A549 (cell line): ENCODE data around the gene CISD3. TPM values are rescaled to one million over a fixed set of nuclear protein-coding genes. Genes with fewer than 3 reads are reported as not detected.
"Not testable (repeated sequence)": the region's sequence is repeated elsewhere in the genome, so short reads cannot be mapped to it uniquely, and the experiment has no call there.

Experiments used
- ATAC-seq, 2 experiments: fragments of 200-7000 bp in 1 of 2; fragments of >200 bp in 1 of 2; cut with Nextera tagmentation in 1 of 2; cut with Tn5 transposase in 1 of 2; 3 replicates each; pipeline versions ENCODE4 v1.8.0 to v1.9.1; 2018 to 2020; ENCODE audit warnings: mild to moderate bottlenecking in 1 of 2, moderate library complexity in 1 of 2
- CTCF ChIA-PET: fragments of 300-600 bp; sonication (Branson Sonifier 250); formaldehyde crosslinking; extraction: SDS; loops from one replicate; lab custom pipeline; 2021; ENCODE audit warnings: antibody characterized with exemption, inconsistent platforms; lab: Yijun Ruan, JAX
- POLR2A ChIA-PET: fragments of 350-600 bp; formaldehyde crosslinking; extraction: SDS; loops from one replicate; lab custom pipeline; 2021; ENCODE audit warnings: antibody characterized with exemption, inconsistent platforms; lab: Yijun Ruan, JAX
- DNase-seq, 2 experiments: peaks; one replicate each; pipeline versions ENCODE4 v3.0.0 to v3.0.0-alpha.2; 2011 to 2016; ENCODE audit warnings: low read depth in 1 of 2, low spot score in 1 of 2
- FAIRE-seq: peaks from 2 replicates; lab custom pipeline; 2011; peaks lifted over from hg19 to GRCh38; lab: Jason Lieb, UNC
- H3K27ac ChIP-seq, 2 experiments: fragments of >200 bp; sonication (Bioruptor Twin); formaldehyde crosslinking; 3 replicates each; pipeline ENCODE4 v1.5.1; 2016 to 2017
- H3K4me1 ChIP-seq: fragments of >200 bp; sonication (Bioruptor Twin); formaldehyde crosslinking; 3 replicates; pipeline ENCODE4 v1.6.1; 2016
- H3K4me2 ChIP-seq: fragments of >200 bp; sonication (Bioruptor Twin); formaldehyde crosslinking; 3 replicates; pipeline ENCODE4 v1.6.1; 2016
- H3K4me3 ChIP-seq: fragments of >200 bp; sonication (Bioruptor Twin); formaldehyde crosslinking; 3 replicates; pipeline ENCODE4 v1.5.1; 2016
- H3K9me3 ChIP-seq: fragments of >200 bp; sonication (Bioruptor Twin); formaldehyde crosslinking; 3 replicates; pipeline ENCODE4 v1.6.1; 2016
- BHLHE40 ChIP-seq: IDR thresholded peaks from 2 replicates; pipeline ENCODE4 v1.6.1; 2012; ENCODE audit warnings: low read depth, low read length, inconsistent platforms
- EHMT2 ChIP-seq: fragments of 200-600 bp; sonication (generic); IDR thresholded peaks from 2 replicates; pipeline ENCODE4 v1.6.1; 2016; ENCODE audit warnings: antibody characterized with exemption, low read depth, mild to moderate bottlenecking, moderate library complexity
- FOSB ChIP-seq: fragments of 250-450 bp; sonication (Bioruptor Pico); IDR thresholded peaks from 2 replicates; pipeline ENCODE4 v1.5.0; 2020; ENCODE audit warnings: mild to moderate bottlenecking, moderate library complexity
- FOSL2 ChIP-seq, 2 experiments: fragments of 450-650 bp in 1 of 2; fragments of >200 bp in 1 of 2; sonication (Bioruptor Twin) in 1 of 2; formaldehyde crosslinking; IDR thresholded peaks; 2 replicates each; pipeline versions ENCODE4 v1.5.0 to v1.6.1; 2016 to 2020; ENCODE audit warnings: mild to moderate bottlenecking in 1 of 2, moderate library complexity in 1 of 2
- FOXS1 ChIP-seq: fragments of 250-450 bp; sonication (Bioruptor Pico); IDR thresholded peaks from 2 replicates; pipeline ENCODE4 v1.5.0; 2020; ENCODE audit warnings: mild to moderate bottlenecking, moderate library complexity
- GATA3 ChIP-seq: IDR thresholded peaks from 2 replicates; pipeline ENCODE4 v1.6.1; 2012; ENCODE audit warnings: borderline replicate concordance
- HES2 ChIP-seq: fragments of >200 bp; sonication (Bioruptor Twin); formaldehyde crosslinking; IDR thresholded peaks from 2 replicates; pipeline ENCODE4 v1.6.1; 2016
- HOXA7 ChIP-seq: fragments of 250-450 bp; sonication (Bioruptor Pico); IDR thresholded peaks from 2 replicates; pipeline ENCODE4 v1.5.0; 2020; ENCODE audit warnings: mild to moderate bottlenecking, moderate library complexity
- MAX ChIP-seq: IDR thresholded peaks from 2 replicates; pipeline ENCODE4 v1.6.1; 2012
- RFX5 ChIP-seq: fragments of 450-650 bp; IDR thresholded peaks from 2 replicates; pipeline ENCODE4 v1.7.1; 2014; ENCODE audit warnings: antibody characterized with exemption, mild to moderate bottlenecking, moderate library complexity
- TFCP2L1 ChIP-seq: fragments of 250-450 bp; sonication (Bioruptor Pico); IDR thresholded peaks from 2 replicates; pipeline ENCODE4 v1.5.0; 2021; ENCODE audit warnings: mild to moderate bottlenecking
- ZSCAN20 ChIP-seq: fragments of 250-450 bp; sonication (Bioruptor Pico); IDR thresholded peaks from 2 replicates; pipeline ENCODE4 v1.8.0; 2022; ENCODE audit warnings: mild to moderate bottlenecking, moderate library complexity
- WGBS: methylation state at CpG from one replicate; pipeline ENCODE4 v1.1.6; 2017; ENCODE audit errors: missing lambda C conversion rate; 5-methylcytosine and 5-hydroxymethylcytosine counted together
- polyA plus RNA-seq, 4 experiments: library from polyadenylated mRNA; depleted of rRNA in 3 of 4; stranded (reverse); fragments of >200 nt; fragmentation: RNase III in 1 of 4; extraction: RNeasy Plus Mini Kit Qiagen cat#74134 plus additional on column Dnase treatment in 1 of 4; gene quantifications; 2 replicates in 3 of 4; 3 replicates in 1 of 4; pipeline ENCODE4 v1.2.3, GENCODE V29; 2011 to 2017
- TF ChIP-seq, protein P1 (sequence below): fragments of 250-450 bp; sonication (Bioruptor Pico); IDR thresholded peaks from 2 replicates; pipeline ENCODE4 v1.5.0; 2021; ENCODE audit warnings: mild to moderate bottlenecking, moderate library complexity, borderline replicate concordance
- TF ChIP-seq, protein P2 (sequence below): fragments of 200-600 bp; sonication (generic); IDR thresholded peaks from 2 replicates; pipeline ENCODE4 v1.6.1; 2016; ENCODE audit warnings: antibody characterized with exemption, mild to moderate bottlenecking, moderate library complexity

CISD3 gene
- polyA plus RNA-seq, 2 of the 4 experiments (the other 2 are of a cell fraction), result 24.5 to 33.0 TPM

DNA sequence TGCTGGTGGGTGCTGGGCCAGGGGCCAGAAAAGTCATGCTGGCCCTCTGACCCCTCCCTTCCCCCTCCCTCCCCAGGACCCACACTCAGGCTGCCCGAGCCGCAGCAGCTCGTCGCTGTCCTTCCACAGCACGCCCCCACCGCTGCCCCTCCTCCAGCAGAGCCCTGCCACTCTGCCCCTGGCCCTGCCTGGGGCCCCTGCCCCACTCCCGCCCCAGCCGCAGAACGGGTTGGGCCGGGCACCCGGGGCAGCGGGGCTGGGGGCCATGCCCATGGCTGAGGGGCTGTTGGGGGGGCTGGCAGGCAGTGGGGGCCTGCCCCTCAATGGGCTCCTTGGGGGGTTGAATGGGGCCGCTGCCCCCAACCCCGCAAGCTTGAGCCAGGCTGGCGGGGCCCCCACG lies 8.3 kb upstream of the CISD3 start:
- H3K4me3 ChIP-seq, result no peak overlapping the region
- no peak overlapping the region for H3K4me2 ChIP-seq
- DNase-seq (no peak), FAIRE-seq (no peak), ATAC-seq (no peak)
- peaks cover 12% of the 10 kb centered on the region for H3K4me1 ChIP-seq
- CTCF ChIA-PET, result interaction anchor here (1.5 to 12.9 kb wide), 4 partner anchors 10 to 35 kb away, joined by 5 to 102 read pairs (median 12); no protein-coding TSS in a partner anchor
- TF ChIP-seq FOXS1 (CRISPR knock-in tag) (no peak), TFCP2L1 (no peak)
- TF ChIP-seq, protein P1, sequence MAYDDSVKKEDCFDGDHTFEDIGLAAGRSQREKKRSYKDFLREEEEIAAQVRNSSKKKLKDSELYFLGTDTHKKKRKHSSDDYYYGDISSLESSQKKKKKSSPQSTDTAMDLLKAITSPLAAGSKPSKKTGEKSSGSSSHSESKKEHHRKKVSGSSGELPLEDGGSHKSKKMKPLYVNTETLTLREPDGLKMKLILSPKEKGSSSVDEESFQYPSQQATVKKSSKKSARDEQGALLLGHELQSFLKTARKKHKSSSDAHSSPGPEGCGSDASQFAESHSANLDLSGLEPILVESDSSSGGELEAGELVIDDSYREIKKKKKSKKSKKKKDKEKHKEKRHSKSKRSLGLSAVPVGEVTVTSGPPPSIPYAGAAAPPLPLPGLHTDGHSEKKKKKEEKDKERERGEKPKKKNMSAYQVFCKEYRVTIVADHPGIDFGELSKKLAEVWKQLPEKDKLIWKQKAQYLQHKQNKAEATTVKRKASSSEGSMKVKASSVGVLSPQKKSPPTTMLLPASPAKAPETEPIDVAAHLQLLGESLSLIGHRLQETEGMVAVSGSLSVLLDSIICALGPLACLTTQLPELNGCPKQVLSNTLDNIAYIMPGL (CRISPR knock-in tag), result no peak
- WGBS, result 92% methylated on average over 7 of the region's 16 CpGs
- H3K27ac ChIP-seq, result no peak overlapping the region
- POLR2A ChIA-PET, result no interaction called here
- H3K9me3 ChIP-seq, result no peaks in the 10 kb centered on the region

DNA sequence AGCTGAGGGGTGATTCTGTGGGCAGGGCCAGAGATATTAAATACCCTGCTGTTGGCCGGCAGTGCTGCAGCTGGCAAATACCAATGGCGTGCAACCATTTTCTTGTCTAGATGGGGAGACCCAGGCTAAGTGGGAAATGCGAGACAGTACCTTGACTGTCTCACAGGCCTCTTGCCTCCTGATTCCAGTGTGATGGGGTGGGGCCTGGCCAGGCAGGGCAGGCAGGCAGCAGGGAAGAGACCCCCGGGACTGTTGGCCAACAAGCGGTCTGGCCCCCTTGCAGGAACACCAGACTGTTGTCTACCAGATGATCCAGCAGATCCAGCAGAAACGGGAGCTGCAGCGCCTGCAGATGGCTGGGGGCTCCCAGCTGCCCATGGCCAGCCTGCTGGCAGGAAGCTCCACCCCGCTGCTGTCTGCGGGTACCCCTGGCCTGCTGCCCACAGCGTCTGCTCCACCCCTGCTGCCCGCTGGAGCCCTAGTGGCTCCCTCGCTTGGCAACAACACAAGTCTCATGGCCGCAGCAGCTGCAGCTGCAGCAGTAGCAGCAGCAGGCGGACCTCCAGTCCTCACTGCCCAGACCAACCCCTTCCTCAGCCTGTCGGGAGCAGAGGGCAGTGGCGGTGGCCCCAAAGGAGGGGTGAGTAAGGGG lies 5.7 kb upstream of the CISD3 start:
- no peak for ATAC-seq
- H3K27ac ChIP-seq, result no peak overlapping the region
- WGBS, result 84% methylated on average over 13 of the region's 16 CpGs
- no peaks in the 10 kb centered on the region for H3K9me3 ChIP-seq
- ChIA-PET CTCF (interaction anchor here (1.3 to 12.9 kb wide), 6 partner anchors 11 to 57 kb away, joined by 3 to 102 read pairs (median 4); no protein-coding TSS in a partner anchor), POLR2A (no interaction called here)
- DNase-seq, result no peak
- H3K4me2 ChIP-seq, result no peak overlapping the region
- no peak for FAIRE-seq
- H3K4me3 ChIP-seq, result no peak overlapping the region
- peaks cover 9% of the 10 kb centered on the region; the same call in 2 of the 3 replicates for H3K4me1 ChIP-seq
- TF ChIP-seq HOXA7 (CRISPR knock-in tag) (no peak), FOSB (CRISPR knock-in tag) (no peak), ZSCAN20 (no peak), GATA3 (no peak), EHMT2 (no peak), BHLHE40 (no peak), HES2 (no peak)
- TF ChIP-seq, protein P2, sequence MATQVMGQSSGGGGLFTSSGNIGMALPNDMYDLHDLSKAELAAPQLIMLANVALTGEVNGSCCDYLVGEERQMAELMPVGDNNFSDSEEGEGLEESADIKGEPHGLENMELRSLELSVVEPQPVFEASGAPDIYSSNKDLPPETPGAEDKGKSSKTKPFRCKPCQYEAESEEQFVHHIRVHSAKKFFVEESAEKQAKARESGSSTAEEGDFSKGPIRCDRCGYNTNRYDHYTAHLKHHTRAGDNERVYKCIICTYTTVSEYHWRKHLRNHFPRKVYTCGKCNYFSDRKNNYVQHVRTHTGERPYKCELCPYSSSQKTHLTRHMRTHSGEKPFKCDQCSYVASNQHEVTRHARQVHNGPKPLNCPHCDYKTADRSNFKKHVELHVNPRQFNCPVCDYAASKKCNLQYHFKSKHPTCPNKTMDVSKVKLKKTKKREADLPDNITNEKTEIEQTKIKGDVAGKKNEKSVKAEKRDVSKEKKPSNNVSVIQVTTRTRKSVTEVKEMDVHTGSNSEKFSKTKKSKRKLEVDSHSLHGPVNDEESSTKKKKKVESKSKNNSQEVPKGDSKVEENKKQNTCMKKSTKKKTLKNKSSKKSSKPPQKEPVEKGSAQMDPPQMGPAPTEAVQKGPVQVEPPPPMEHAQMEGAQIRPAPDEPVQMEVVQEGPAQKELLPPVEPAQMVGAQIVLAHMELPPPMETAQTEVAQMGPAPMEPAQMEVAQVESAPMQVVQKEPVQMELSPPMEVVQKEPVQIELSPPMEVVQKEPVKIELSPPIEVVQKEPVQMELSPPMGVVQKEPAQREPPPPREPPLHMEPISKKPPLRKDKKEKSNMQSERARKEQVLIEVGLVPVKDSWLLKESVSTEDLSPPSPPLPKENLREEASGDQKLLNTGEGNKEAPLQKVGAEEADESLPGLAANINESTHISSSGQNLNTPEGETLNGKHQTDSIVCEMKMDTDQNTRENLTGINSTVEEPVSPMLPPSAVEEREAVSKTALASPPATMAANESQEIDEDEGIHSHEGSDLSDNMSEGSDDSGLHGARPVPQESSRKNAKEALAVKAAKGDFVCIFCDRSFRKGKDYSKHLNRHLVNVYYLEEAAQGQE, result no peak

- Histone ChIP-seq H3K4me2 (no peak overlapping the region), H3K27ac (no peak overlapping the region), H3K9me3 (no peaks in the 10 kb centered on the region), H3K4me1 (peaks cover 12% of the 10 kb centered on the region; the same call in 2 of the 3 replicates), H3K4me3 (no peak overlapping the region)
- DNase-seq, result no peak
- POLR2A ChIA-PET, result no interaction called here
- 87% methylated on average over 10 of the region's 10 CpGs for WGBS
- no peak for FAIRE-seq
- CTCF ChIA-PET, result interaction anchor here (1.3 to 12.9 kb wide), 5 partner anchors 10 to 58 kb away, joined by 3 to 102 read pairs (median 4); no protein-coding TSS in a partner anchor
- peak in 1 of 2 experiments; percentile 9; a peak in 2 of 6 replicates for ATAC-seq
- TF ChIP-seq FOSL2 (IDR thresholded peaks at IDR 0.05) (no peak), FOSL2 (CRISPR knock-in tag; IDR thresholded peaks at IDR 0.05) (no peak), RFX5 (no peak), MAX (no peak)
These were observed 5.1 kb upstream of the CISD3 start for GRCh38 chr17:38725066-38725465.

GRCh38 chr17:38726145-38726544 lies 4.0 kb upstream of the CISD3 start:
- H3K4me1 ChIP-seq, result peaks cover 14% of the 10 kb centered on the region
- H3K27ac ChIP-seq, ATAC-seq, POLR2A ChIA-PET, H3K9me3 ChIP-seq, FAIRE-seq, H3K4me3 ChIP-seq, H3K4me2 ChIP-seq: not testable (repeated sequence)
- 50% methylated on average over 8 of the region's 8 CpGs for WGBS
- peak in 1 of 2 experiments; percentile 66 for DNase-seq
- CTCF ChIA-PET, result interaction anchor here (1.1 to 2.0 kb wide), 5 partner anchors 9 to 58 kb away, joined by 3 to 14 read pairs (median 4); no protein-coding TSS in a partner anchor
